IPS-15b (cell line): Measurements from ENCODE around the gene GFPT1.

ENCODE experiments used
- H3K27me3 ChIP-seq: one replicate; pipeline ENCODE4 v1.6.1; 2013; ENCODE audit warnings: low read length; ENCODE audit not compliant: control insufficient read depth, insufficient read depth
- H3K36me3 ChIP-seq: one replicate; pipeline ENCODE4 v1.6.1; 2013; ENCODE audit warnings: low read length; ENCODE audit not compliant: control insufficient read depth, insufficient read depth
- H3K4me1 ChIP-seq: one replicate; pipeline ENCODE4 v1.6.1; 2013; ENCODE audit warnings: mild to moderate bottlenecking, low read length; ENCODE audit not compliant: control insufficient read depth, insufficient read depth
- H3K4me3 ChIP-seq: one replicate; pipeline ENCODE4 v1.5.1; 2013; ENCODE audit warnings: low read depth, low read length
- H3K9ac ChIP-seq: one replicate; pipeline ENCODE4 v1.6.1; 2013; ENCODE audit warnings: low read depth, mild to moderate bottlenecking, low read length
- H3K9me3 ChIP-seq: one replicate; pipeline ENCODE4 v1.6.1; 2013; ENCODE audit warnings: mild to moderate bottlenecking, low read length; ENCODE audit not compliant: control insufficient read depth, insufficient read depth

GFPT1 gene

DNA sequence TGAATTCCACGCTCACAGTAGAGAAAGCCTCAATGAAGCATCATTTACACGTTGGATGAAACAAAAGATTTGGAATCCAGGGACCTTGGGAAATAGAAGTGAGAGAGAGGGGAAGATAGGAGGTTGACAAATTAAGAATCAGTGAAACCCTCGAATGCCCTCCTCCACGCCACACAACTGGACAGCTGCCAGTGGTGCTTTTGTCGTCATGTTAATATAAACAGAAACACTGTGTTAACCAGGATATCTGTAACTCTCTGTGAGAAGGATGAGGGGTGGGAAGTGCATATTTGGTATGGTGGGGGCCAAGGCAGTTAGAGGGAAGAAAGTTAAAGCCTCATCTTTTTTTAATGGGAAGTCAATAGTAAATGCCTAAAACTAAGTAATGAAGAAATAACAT is 108.7 kb downstream of the GFPT1 start:
- no peaks in the 10 kb centered on the region for H3K36me3 ChIP-seq

DNA sequence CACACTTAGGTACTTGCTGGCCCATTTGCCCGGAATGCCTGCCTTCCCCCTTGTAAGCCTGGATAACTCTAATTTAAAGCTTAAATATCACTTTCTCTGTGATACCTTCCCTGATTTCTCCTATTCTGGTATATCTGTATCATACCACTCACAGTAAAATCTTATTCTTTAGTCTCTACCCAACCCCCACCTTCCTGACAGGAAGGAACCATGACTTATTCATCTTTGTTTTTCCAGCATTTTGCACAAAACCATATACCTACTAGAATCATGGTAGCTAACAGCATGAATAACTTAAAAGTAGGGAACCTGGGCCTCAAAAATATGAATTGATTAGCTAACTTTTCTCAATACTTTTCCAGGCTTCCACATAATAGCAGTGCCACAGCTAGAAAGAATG is 111.5 kb downstream of the GFPT1 start:
- Histone ChIP-seq H3K9ac (no peak overlapping the region), H3K27me3 (no peaks in the 10 kb centered on the region), H3K36me3 (no peaks in the 10 kb centered on the region), H3K4me1 (peaks cover 3% of the 10 kb centered on the region), H3K9me3 (no peaks in the 10 kb centered on the region), H3K4me3 (no peak overlapping the region)

More for the DNA sequence above, 108.7 kb downstream of the GFPT1 start:
- Histone ChIP-seq H3K27me3 (no peaks in the 10 kb centered on the region), H3K9me3 (no peaks in the 10 kb centered on the region), H3K4me1 (peaks cover 3% of the 10 kb centered on the region), H3K9ac (no peak overlapping the region), H3K4me3 (no peak overlapping the region)

DNA sequence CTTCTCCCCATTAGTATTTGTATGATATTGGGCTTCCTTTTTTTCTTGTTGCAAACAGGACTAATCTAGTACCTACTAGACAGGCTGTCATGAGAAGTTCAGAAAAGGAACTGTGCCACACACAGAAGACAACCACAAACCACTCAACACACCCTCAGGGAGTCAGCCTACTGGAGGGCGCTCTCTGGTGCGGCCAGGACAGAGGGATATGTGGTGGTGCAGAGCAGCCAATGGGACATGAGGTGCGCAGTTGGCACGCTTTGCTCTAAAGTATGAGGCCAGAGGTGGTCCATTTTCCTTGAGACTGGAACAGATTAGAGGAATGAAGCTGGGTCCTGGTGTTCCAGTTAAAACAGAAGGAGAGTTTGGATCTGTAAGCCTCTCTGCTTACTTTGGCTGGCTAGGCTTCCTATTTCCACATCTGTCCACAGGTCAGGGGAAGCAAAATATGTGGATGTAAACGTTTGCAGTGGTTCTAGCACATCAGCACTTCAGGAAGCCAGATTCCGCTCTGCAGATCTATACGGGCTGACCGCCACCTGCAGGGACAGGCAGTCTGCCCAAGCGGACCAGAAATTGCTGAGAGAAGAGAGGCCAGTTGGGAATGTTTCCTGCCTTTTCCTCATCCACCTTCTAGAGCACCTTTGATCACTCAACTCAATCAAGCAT is 114.1 kb downstream of the GFPT1 start:
- no peaks in the 10 kb centered on the region for H3K36me3 ChIP-seq
- H3K9me3 ChIP-seq, result no peaks in the 10 kb centered on the region
- H3K4me3 ChIP-seq, result no peak overlapping the region
- H3K27me3 ChIP-seq, result no peaks in the 10 kb centered on the region
- no peak overlapping the region for H3K9ac ChIP-seq
- no peaks in the 10 kb centered on the region for H3K4me1 ChIP-seq

GRCh38 chr2:69271831-69272257 is 115.2 kb downstream of the GFPT1 start:
- H3K4me3 ChIP-seq, result no peak overlapping the region
- H3K36me3 ChIP-seq, result no peaks in the 10 kb centered on the region
- H3K4me1 ChIP-seq, result no peaks in the 10 kb centered on the region
- no peaks in the 10 kb centered on the region for H3K9me3 ChIP-seq
- no peak overlapping the region for H3K9ac ChIP-seq
- no peaks in the 10 kb centered on the region for H3K27me3 ChIP-seq
